GM18873 (cell line): Measurements from ENCODE around the gene PKHD1.
A peak's percentile ranks its signal among the peaks of the same experiment; 100 is the strongest.

Experiments
- ATAC-seq: cut with Tn5 transposase; IDR thresholded peaks from one replicate; pipeline ENCODE4 v1.9.1; 2021; ENCODE audit warnings: mild to moderate bottlenecking, moderate library complexity, moderate number of reproducible peaks; ENCODE audit not compliant: unreplicated experiment, low FRiP score

PKHD1 gene

GRCh38 chr6:51737580-51738360, 349.6 kb downstream of the PKHD1 start:
- ATAC-seq, result no peak

GRCh38 chr6:51725155-51725554, 362.3 kb downstream of the PKHD1 start:
- no peak for ATAC-seq

GRCh38 chr6:51720327-51720726, 367.1 kb downstream of the PKHD1 start:
- no peak for ATAC-seq

GRCh38 chr6:51719297-51719696, 368.1 kb downstream of the PKHD1 start:
- no peak for ATAC-seq

- ATAC-seq, result no peak
Measured at GRCh38 chr6:51718533-51718932, 368.9 kb downstream of the PKHD1 start.

GRCh38 chr6:51717477-51717876, 369.9 kb downstream of the PKHD1 start:
- no peak for ATAC-seq

GRCh38 chr6:51711876-51712275, 375.5 kb downstream of the PKHD1 start:
- ATAC-seq, result no peak

GRCh38 chr6:51706086-51706485, 381.3 kb downstream of the PKHD1 start:
- ATAC-seq, result no peak

- ATAC-seq, result no peak
Measured at GRCh38 chr6:51704932-51705540, 382.4 kb downstream of the PKHD1 start.

GRCh38 chr6:51702851-51703250, 384.6 kb downstream of the PKHD1 start:
- ATAC-seq, result no peak

- no peak for ATAC-seq
Measured at GRCh38 chr6:51684603-51685002, 402.8 kb downstream of the PKHD1 start.

- no peak for ATAC-seq
Measured at GRCh38 chr6:51684038-51684437, 403.4 kb downstream of the PKHD1 start.

- ATAC-seq, result peak; percentile 89
Measured at GRCh38 chr6:51678905-51679620, 408.4 kb downstream of the PKHD1 start.

- ATAC-seq, result no peak
Measured at GRCh38 chr6:51678274-51678673, 409.1 kb downstream of the PKHD1 start.

- ATAC-seq, result no peak
Measured at GRCh38 chr6:51675922-51676275, 411.5 kb downstream of the PKHD1 start.

GRCh38 chr6:51675020-51675921, 412.1 kb downstream of the PKHD1 start:
- no peak for ATAC-seq

GRCh38 chr6:51663525-51663924, 423.9 kb downstream of the PKHD1 start:
- ATAC-seq, result no peak

- no peak for ATAC-seq
Measured at GRCh38 chr6:51660767-51661166, 426.6 kb downstream of the PKHD1 start.

GRCh38 chr6:51657491-51657890, 429.9 kb downstream of the PKHD1 start:
- no peak for ATAC-seq

GRCh38 chr6:51655517-51655916, 431.9 kb downstream of the PKHD1 start:
- ATAC-seq, result no peak

- ATAC-seq, result no peak
Measured at GRCh38 chr6:51654647-51655046, 432.8 kb downstream of the PKHD1 start.
